ENCODE data around the gene AFAP1.

Gene AFAP1

DNA sequence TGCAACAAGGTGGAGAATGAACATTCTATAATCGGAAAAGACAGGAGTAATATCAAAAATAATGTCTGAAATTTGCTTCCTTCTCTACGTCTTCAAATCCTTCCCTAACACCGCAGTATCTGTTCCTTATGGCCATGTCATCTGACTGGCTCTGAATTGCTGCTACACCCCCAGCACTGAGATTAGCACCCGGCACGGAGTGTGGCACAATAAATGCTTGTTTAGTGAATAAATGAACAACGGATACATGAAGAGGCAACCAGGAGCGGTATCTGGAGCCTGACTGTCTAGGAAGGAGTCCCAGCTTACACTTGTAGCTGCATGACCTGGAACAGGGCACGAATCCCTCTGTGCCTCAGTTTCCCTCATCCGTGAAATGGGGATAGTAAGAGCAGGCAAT is 164.3 kb downstream of the AFAP1 start:
- DNase-seq (ENCODE audit: low read depth, low spot score) = no peak
- H3K4me3 ChIP-seq (ENCODE audit: low read depth, low read length) = no peak overlapping the region
- in situ Hi-C loops (cut with HindIII; ENCODE audit: low sequenced_read_pairs) = no loop called here
- TF ChIP-seq, protein P1, sequence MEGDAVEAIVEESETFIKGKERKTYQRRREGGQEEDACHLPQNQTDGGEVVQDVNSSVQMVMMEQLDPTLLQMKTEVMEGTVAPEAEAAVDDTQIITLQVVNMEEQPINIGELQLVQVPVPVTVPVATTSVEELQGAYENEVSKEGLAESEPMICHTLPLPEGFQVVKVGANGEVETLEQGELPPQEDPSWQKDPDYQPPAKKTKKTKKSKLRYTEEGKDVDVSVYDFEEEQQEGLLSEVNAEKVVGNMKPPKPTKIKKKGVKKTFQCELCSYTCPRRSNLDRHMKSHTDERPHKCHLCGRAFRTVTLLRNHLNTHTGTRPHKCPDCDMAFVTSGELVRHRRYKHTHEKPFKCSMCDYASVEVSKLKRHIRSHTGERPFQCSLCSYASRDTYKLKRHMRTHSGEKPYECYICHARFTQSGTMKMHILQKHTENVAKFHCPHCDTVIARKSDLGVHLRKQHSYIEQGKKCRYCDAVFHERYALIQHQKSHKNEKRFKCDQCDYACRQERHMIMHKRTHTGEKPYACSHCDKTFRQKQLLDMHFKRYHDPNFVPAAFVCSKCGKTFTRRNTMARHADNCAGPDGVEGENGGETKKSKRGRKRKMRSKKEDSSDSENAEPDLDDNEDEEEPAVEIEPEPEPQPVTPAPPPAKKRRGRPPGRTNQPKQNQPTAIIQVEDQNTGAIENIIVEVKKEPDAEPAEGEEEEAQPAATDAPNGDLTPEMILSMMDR (IDR thresholded peaks at IDR 0.05; ENCODE audit: low read depth, low read length) = no peak

DNA sequence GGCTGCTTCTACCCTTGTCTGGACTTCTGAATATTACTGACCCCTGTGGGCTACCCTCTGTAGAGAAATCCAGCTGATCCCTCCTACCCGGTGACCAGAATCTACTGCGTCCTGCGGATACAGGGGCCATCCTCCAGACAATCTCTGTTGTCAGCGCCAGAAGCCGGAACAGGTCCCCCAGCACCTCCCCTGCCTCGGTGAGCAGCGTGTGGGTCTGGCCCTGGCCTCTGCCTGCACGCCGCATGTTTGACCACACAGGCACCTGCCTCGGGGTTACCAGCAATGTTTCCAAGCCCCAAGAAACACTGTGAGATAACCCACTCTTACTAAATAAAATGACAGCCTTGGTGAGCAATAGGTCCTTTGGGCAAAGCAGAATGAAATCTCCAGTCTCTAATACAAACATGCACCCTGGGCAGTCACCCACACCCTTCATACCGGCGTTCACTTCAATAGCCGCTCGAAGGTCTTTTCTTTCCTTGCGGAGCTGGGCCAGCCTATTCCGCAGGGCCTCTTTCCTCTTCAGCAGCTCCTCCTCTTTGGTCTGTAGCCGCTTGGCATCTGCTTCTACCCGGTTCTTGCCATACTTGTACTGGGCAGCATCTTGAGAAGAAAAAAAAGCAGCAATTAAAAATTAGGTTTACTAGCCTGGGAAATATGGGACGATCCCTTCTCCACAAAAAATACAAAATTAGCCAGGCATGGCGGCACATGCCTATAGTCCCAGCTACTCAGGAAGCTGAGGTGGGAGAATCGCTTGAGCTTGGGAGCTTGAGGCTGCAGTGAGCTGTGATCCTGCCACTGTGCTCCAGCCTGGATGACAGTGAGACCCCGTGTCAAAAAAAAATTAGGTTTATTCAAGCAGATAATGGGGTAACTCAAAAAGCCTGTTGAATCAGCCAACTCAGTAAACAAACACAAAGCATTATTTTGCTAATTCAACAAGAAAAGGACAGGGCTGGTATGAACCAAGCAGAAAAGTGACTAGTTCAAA is 165.1 kb downstream of the AFAP1 start:
- DNase-seq (ENCODE audit: low read depth, low spot score) = no peak
- in situ Hi-C loops (cut with HindIII; ENCODE audit: low sequenced_read_pairs) = no loop called here
- TF ChIP-seq, protein P1 (IDR thresholded peaks at IDR 0.05; ENCODE audit: low read depth, low read length) = no peak
- H3K4me3 ChIP-seq (ENCODE audit: low read depth, low read length) = no peak overlapping the region

DNA sequence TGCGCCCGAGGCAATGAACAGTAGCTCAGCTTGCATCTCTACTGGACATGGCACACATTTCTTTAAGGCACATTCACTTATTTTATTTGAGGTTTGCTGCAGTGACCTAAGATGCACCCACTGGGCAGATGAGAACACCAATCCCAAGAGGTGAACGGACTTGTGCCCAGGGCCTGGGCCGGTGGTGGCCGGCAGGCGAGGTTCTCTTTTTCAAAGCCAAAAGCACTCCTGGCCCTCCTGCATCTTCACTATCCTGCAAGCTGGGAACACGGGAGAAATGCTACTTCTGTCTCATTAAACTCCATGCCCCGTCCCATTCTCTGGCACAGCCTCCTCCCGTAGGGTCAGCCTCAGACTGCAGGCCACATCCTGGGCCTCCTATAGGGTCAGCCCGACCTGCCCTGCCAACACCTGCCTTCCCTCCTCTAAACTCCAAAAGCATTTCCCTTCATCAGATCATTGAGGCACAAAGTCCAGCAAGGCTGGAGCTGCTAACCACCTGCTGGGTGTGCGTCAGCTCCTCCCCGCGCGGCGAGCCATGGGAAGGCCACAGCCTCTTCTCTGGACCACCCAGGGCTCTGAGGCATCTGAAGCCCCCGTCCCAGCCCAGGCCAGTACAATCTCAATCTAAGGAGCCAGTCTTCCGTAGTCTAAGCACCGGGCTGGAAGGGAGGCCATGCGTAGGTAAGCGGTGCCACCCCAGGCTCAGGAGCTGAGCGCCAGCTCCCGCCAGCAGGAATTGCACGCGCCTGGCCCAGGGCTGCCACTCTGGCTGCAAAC is 166.1 kb downstream of the AFAP1 start:
- in situ Hi-C loops (cut with HindIII; ENCODE audit: low sequenced_read_pairs) = no loop called here
- no peak for DNase-seq (ENCODE audit: low read depth, low spot score)
- no peak overlapping the region for H3K4me3 ChIP-seq (ENCODE audit: low read depth, low read length)
- TF ChIP-seq, protein P1 (IDR thresholded peaks at IDR 0.05; ENCODE audit: low read depth, low read length) = no peak

DNA sequence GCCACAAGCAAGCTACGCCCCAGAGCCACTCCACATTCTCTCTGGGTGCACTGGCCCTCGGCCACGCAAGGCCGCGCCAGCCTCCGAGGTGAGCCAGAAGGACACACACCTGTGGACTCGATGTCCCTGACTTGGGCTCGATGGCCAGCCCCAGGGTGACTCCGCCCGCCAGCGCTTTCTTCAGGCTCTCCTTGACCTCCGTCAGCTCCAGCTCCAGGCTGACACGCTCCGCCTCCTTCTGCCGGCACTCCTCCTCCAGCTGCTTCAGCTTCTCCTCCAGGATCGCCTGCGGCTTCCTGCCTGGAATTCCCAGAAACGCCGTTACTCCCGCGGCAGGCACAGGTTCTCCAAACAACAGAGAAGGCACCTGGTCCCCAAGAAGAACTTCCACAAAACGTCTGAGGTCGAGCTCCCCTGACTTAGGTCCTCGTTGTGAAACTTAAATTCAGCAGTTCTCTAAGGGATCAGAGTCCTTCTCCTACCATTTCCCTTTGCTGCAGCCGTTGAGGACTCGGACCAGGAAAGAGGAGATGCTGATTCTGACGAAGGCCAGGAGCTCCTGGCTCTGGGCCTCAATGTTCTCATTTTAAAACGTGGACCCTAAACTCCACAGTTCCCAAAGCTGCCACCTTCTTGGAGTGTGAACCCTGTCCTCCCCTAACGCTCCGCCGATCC is 166.8 kb downstream of the AFAP1 start:
- in situ Hi-C loops (cut with HindIII; ENCODE audit: low sequenced_read_pairs) = no loop called here
- H3K4me3 ChIP-seq (ENCODE audit: low read depth, low read length) = no peak overlapping the region
- TF ChIP-seq, protein P1 (IDR thresholded peaks at IDR 0.05; ENCODE audit: low read depth, low read length) = no peak
- DNase-seq (ENCODE audit: low read depth, low spot score) = no peak

DNA sequence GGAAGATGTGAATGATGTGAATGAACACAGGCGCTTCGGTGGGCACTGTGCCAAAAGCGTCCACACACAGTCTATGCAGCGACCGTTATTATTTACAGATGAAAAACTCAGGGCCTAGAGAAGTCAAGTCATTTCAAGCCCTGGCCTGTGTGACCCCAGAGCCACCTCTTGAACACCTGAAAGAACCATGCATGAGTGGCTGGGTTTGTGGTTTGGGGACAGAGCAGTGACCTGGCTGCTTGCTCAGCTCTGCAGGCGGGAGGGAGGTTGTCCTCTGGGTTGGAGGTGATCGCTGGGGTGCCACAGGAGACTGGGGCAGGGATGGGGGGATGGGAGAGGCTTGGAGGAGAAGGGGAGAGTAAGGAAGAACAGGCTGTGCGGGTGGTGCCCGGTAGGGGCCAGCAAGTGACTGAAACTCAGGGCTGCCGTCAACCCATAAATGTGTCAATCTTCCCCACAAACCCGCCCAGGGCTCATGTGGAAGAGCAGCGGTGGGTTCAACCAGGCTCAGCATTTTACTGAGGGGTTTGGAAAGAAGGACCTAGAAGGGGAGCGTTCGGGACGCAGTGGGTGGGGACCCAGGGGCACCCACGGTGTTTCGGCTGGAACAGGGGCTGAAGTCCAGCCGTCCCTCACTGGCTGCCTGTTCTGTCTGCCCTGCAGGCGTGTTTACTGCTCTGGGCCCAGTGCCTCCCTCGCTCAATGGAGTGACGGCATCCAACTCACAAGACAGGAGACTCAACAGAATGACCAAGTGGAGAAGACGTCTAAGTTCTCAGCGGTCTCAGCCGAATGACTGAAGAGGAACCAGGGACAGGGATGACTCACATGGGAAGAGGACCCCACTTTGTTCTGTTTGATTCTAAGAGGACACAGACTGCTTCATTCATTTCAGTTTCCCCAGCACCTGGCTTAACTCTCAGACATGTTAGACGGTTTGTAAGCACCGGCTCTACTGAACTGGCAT is 167.8 kb downstream of the AFAP1 start:
- H3K4me3 ChIP-seq (ENCODE audit: low read depth, low read length) = no peak overlapping the region
- no peak for DNase-seq (ENCODE audit: low read depth, low spot score)
- TF ChIP-seq, protein P1 (IDR thresholded peaks at IDR 0.05; ENCODE audit: low read depth, low read length) = no peak
- in situ Hi-C loops (cut with HindIII; ENCODE audit: low sequenced_read_pairs) = no loop called here

Data from astrocyte of the spinal cord (primary cell).